Measurements from ENCODE around the gene PAF1.

GRCh38 chr19:39413272-39413910 is 22.5 kb upstream of the PAF1 start:
- no peak for TF ChIP-seq CTCF (IDR thresholded peaks at IDR 0.05)
- peak in 1 of 2 donors; percentile 20 for TF ChIP-seq POLR2A (IDR thresholded peaks at IDR 0.05)
- TF ChIP-seq POLR2AphosphoS5 (IDR thresholded peaks at IDR 0.05; ENCODE audit: insufficient read depth in 1 of 2, low read depth in 1 of 2) = peak in 1 of 2 donors; percentile 4
